PC-9 (cell line): Measurements from ENCODE around the gene TGM2. TPM values are rescaled to one million over a fixed set of nuclear protein-coding genes. Genes with fewer than 3 reads are reported as not detected.

Experiments
- BruUV-seq: library from RNA; stranded (reverse); fragments of 400-500 nt; replicated peaks from 2 replicates; lab custom pipeline; 2021; lab: Mats Ljungman, UMichigan
- CTCF ChIA-PET: fragments of 300-600 bp; sonication (Branson Sonifier 250); formaldehyde crosslinking; loops from one replicate; lab custom pipeline; 2022; ENCODE audit warnings: antibody characterized with exemption; lab: Charles Lee
- POLR2A ChIA-PET: fragments of 300-600 bp; sonication (Branson Sonifier 250); formaldehyde crosslinking; loops from one replicate; lab custom pipeline; 2022; ENCODE audit warnings: antibody characterized with exemption; ENCODE audit not compliant: unreplicated experiment; lab: Charles Lee
- DNase-seq, 2 experiments: peaks; one replicate each; pipeline versions ENCODE4 v3.0.0 to v3.0.0-alpha.2; 2015 to 2022; ENCODE audit warnings: mixed read lengths in 1 of 2
- H2AFZ ChIP-seq: fragments of 200-600 bp; sonication (generic); 2 replicates; pipeline ENCODE4 v1.8.1; 2017; ENCODE audit warnings: antibody characterized with exemption
- H3F3A ChIP-seq: fragments of 200-600 bp; sonication (generic); 2 replicates; pipeline ENCODE4 v1.8.1; 2017; ENCODE audit warnings: antibody characterized with exemption, mild to moderate bottlenecking, low read depth; ENCODE audit not compliant: insufficient read depth
- H3K27ac ChIP-seq: fragments of 200-600 bp; sonication (generic); 2 replicates; pipeline ENCODE4 v1.6.1; 2016; ENCODE audit warnings: mixed run types
- H3K27me3 ChIP-seq: fragments of 200-600 bp; sonication (generic); 2 replicates; pipeline ENCODE4 v1.6.1; 2016; ENCODE audit warnings: low read depth, mixed run types; ENCODE audit not compliant: insufficient read depth
- H3K36me3 ChIP-seq: fragments of 200-600 bp; sonication (generic); 2 replicates; pipeline ENCODE4 v1.6.1; 2016; ENCODE audit warnings: low read depth, mixed run types
- H3K4me1 ChIP-seq: fragments of 200-600 bp; sonication (generic); replicated peaks from 2 replicates; pipeline ENCODE4 v1.6.1; 2016; ENCODE audit warnings: mixed run types; ENCODE audit not compliant: insufficient read depth
- H3K4me2 ChIP-seq: fragments of 200-600 bp; sonication (generic); 2 replicates; pipeline ENCODE4 v1.6.1; 2017; ENCODE audit warnings: mixed run types
- H3K4me3 ChIP-seq: fragments of 200-600 bp; sonication (generic); 2 replicates; pipeline ENCODE4 v1.6.1; 2016; ENCODE audit warnings: mixed run types
- H3K79me2 ChIP-seq: fragments of 200-600 bp; sonication (generic); 2 replicates; pipeline ENCODE4 v1.6.1; 2017; ENCODE audit warnings: low read depth, mixed run types
- H3K9me2 ChIP-seq: fragments of 200-600 bp; sonication (generic); 2 replicates; pipeline ENCODE4 v1.8.1; 2017; ENCODE audit warnings: mild to moderate bottlenecking; ENCODE audit not compliant: insufficient read depth
- H3K9me3 ChIP-seq: fragments of 200-600 bp; sonication (generic); 2 replicates; pipeline ENCODE4 v1.8.1; 2016; ENCODE audit warnings: low read depth; ENCODE audit not compliant: insufficient read depth
- H4K20me1 ChIP-seq: fragments of 200-600 bp; sonication (generic); 2 replicates; pipeline ENCODE4 v1.8.1; 2017; ENCODE audit not compliant: insufficient read depth
- EZH2 ChIP-seq: fragments of 200-600 bp; sonication (generic); IDR thresholded peaks from 2 replicates; pipeline ENCODE4 v1.8.0; 2017; ENCODE audit warnings: antibody characterized with exemption, low read depth
- intact Hi-C: fragments of 100-400 bp; cut with micrococcal nuclease; formaldehyde crosslinking; loops from one replicate; pipeline ENCODE4 v1.10.0; 2022; ENCODE audit not compliant: unreplicated experiment
- total RNA-seq: library from RNA; stranded (reverse); gene quantifications from 2 replicates; pipeline ENCODE4 v1.2.3, GENCODE V29; 2021
- TF ChIP-seq, protein P1 (sequence below): fragments of 200-600 bp; sonication (generic); conservative IDR thresholded peaks from 2 replicates; pipeline ENCODE4 v1.6.1; 2017; ENCODE audit warnings: mixed run types, antibody characterized with exemption, mild to moderate bottlenecking, moderate library complexity

Gene TGM2
- total RNA-seq, 1 experiment from 2014 or later = 333 TPM

DNA sequence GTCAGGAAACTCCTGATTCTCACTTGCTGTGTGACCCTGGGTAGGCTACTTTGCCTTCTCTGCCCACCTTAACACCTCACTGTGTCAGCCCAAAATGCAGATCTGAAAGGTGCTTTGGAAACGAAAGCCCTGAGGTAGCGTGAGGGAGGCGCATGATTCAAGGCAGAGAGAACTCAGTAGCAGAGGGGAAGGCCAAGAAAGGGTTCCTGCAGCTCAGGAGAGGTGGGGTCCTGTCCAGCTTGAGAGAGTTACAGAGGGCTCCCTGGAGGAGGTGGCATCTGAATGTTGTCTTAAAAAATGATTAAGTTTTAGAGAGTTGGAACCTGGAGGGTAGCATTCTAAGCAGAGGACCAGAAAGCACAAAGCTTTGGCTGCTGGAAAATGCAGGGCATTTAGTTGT is 13.6 kb downstream of the TGM2 start:
- H3F3A ChIP-seq = peaks cover 74% of the 10 kb centered on the region
- H3K79me2 ChIP-seq = peaks cover 29% of the 10 kb centered on the region
- TF ChIP-seq, protein P1, sequence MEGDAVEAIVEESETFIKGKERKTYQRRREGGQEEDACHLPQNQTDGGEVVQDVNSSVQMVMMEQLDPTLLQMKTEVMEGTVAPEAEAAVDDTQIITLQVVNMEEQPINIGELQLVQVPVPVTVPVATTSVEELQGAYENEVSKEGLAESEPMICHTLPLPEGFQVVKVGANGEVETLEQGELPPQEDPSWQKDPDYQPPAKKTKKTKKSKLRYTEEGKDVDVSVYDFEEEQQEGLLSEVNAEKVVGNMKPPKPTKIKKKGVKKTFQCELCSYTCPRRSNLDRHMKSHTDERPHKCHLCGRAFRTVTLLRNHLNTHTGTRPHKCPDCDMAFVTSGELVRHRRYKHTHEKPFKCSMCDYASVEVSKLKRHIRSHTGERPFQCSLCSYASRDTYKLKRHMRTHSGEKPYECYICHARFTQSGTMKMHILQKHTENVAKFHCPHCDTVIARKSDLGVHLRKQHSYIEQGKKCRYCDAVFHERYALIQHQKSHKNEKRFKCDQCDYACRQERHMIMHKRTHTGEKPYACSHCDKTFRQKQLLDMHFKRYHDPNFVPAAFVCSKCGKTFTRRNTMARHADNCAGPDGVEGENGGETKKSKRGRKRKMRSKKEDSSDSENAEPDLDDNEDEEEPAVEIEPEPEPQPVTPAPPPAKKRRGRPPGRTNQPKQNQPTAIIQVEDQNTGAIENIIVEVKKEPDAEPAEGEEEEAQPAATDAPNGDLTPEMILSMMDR = no peak
- no peak for TF ChIP-seq EZH2
- ChIA-PET CTCF (no interaction called here), POLR2A (no interaction called here)
- peaks cover 49% of the 10 kb centered on the region for H3K4me1 ChIP-seq
- BruUV-seq = no TSS peak
- H2AFZ ChIP-seq = no peak overlapping the region
- no peak overlapping the region for H3K4me2 ChIP-seq
- no peaks in the 10 kb centered on the region for H4K20me1 ChIP-seq
- H3K27ac ChIP-seq = peak overlapping the region; percentile 55
- peaks cover 77% of the 10 kb centered on the region for H3K36me3 ChIP-seq
- H3K9me3 ChIP-seq = no peaks in the 10 kb centered on the region
- no peak overlapping the region for H3K4me3 ChIP-seq
- DNase-seq = no peak
- intact Hi-C loops = no loop called here
- H3K9me2 ChIP-seq = no peaks in the 10 kb centered on the region
- H3K27me3 ChIP-seq = no peaks in the 10 kb centered on the region

DNA sequence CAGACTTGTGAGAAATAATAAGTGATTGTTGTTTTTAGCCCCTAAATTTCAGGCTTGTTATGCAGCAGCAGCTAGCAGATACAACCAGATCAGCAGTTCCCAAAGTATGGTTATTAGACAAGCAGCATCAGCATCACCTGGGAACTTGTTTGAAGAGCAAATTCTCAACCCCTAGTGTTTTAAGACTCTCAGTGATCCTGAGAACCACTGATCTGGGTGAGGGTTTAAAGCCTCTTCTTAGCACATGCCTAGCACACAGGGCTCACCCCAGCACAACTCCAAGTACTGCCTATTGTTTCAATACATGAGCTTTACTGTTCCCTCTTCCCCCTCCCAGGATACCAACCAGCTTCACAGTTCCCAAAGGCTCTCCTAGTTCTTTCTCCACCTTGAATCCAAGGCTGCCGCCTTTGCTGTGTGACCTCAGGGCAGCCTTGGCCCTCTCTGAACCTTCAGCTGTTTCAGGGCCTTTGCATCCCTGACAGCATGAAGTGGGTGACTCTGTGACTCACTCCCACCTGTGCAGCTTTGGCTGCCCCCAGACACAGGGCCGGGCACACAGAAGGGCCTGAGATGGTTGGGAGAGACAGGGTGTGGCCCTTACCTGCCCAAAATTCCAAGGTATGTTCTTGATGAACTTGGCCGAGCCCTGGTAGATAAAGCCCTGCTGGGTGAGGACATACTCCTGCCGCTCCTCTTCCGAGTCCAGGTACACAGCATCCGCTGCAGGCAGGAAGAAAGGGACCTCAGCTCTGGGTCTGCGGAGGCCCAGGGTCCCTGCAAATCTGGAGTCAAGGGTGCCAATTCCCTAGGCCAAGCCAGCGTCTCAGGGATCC is 14.5 kb downstream of the TGM2 start:
- Histone ChIP-seq H3K4me1 (peaks cover 58% of the 10 kb centered on the region), H3K79me2 (peaks cover 29% of the 10 kb centered on the region), H3F3A (peaks cover 76% of the 10 kb centered on the region), H3K9me2 (no peaks in the 10 kb centered on the region), H4K20me1 (no peaks in the 10 kb centered on the region), H3K4me3 (no peak overlapping the region), H3K27me3 (no peaks in the 10 kb centered on the region), H3K36me3 (peaks cover 77% of the 10 kb centered on the region), H2AFZ (no peak overlapping the region), H3K27ac (peak overlapping the region; percentile 55; the same call in 1 of the 2 replicates), H3K4me2 (no peak overlapping the region), H3K9me3 (no peaks in the 10 kb centered on the region)
- TF ChIP-seq EZH2 = no peak
- TF ChIP-seq, protein P1 = no peak
- no TSS peak for BruUV-seq
- intact Hi-C loops = no loop called here
- no peak for DNase-seq
- CTCF ChIA-PET = interaction anchor here (1.0 kb wide), 1 partner anchor 150 kb away, joined by 3 read pairs; no protein-coding TSS in a partner anchor
- POLR2A ChIA-PET = no interaction called here

DNA sequence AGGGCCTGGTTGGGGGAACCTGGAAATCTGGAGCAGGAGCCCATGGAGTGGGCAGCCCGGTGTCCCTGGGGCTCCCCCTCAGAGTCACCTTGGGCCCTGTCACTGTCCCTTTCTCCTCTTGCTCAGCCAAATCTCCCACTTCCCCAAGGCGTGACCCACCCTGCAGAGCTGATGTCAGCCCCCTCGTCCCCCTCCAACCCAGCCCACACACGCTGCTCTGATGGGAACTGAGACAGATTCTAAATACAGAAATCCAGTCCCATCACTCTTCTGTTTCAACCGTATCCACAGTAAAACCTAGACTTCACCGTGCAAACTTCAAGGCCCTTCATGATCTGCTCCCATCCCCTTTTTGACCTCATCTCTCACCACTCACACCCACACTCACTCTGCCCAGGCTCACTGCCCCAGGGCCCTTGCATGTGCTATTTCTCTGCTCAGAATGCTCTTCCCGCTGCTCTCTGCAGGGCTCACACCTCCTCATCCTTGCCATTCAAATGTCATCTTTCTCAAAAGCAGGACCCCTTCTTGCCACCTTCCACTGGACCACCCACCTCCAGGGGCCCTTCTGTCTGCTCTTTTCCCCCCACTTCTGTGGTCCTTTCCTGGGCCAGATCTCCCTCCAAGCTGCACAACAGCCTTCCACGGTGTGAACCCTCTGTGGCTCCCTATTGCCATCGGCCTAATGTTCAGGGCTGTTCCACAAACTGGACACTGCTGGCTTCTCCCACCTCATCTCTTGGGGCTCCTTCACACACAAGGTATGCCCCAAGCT is 16.6 kb downstream of the TGM2 start:
- Histone ChIP-seq H3K9me2 (no peaks in the 10 kb centered on the region), H3K27ac (0 out of 2 replicates have a peak overlapping the region, but pooled peaks have one; percentile 23), H3F3A (peaks cover 75% of the 10 kb centered on the region), H3K4me1 (peaks cover 66% of the 10 kb centered on the region), H4K20me1 (no peaks in the 10 kb centered on the region), H2AFZ (no peak overlapping the region), H3K27me3 (no peaks in the 10 kb centered on the region), H3K9me3 (no peaks in the 10 kb centered on the region), H3K4me2 (no peak overlapping the region), H3K36me3 (peaks cover 74% of the 10 kb centered on the region), H3K79me2 (peaks cover 29% of the 10 kb centered on the region), H3K4me3 (no peak overlapping the region)
- no peak for DNase-seq
- BruUV-seq = no TSS peak
- POLR2A ChIA-PET = no interaction called here
- intact Hi-C loops = no loop called here
- CTCF ChIA-PET = no interaction called here
- TF ChIP-seq EZH2 = no peak
- TF ChIP-seq, protein P1 = no peak
